K562 (cell line): Measurements from ENCODE around the gene SLC24A1. TPM values are rescaled to one million over a fixed set of nuclear protein-coding genes. Genes with fewer than 3 reads are reported as not detected.
A peak's percentile ranks its signal among the peaks of the same experiment; 100 is the strongest.

ENCODE experiments used
- ARID2 ChIP-seq: fragments of 450-650 bp; IDR thresholded peaks from 2 replicates; pipeline ENCODE4 v1.6.1; 2017; ENCODE audit warnings: antibody characterized with exemption, mild to moderate bottlenecking
- CBX5 ChIP-seq: IDR thresholded peaks from 2 replicates; pipeline ENCODE4 v1.6.1; 2014; ENCODE audit warnings: low read depth, borderline replicate concordance
- MED1 ChIP-seq: sonication (generic); formaldehyde crosslinking; IDR thresholded peaks from 2 replicates; pipeline ENCODE4 v1.8.1; 2023; ENCODE audit warnings: missing genetic modification reagents, borderline replicate concordance
- MYNN ChIP-seq, 2 experiments: sonication (generic); formaldehyde crosslinking in 1 of 2; IDR thresholded peaks; 2 replicates each; pipeline versions ENCODE4 v1.5.0 to v1.6.1; 2016 to 2020; ENCODE audit warnings: antibody characterized with exemption in 1 of 2, missing genetic modification reagents in 1 of 2
- PHF8 ChIP-seq: fragments of 200-600 bp; sonication (generic); IDR thresholded peaks from 2 replicates; pipeline ENCODE4 v1.6.1; 2012; ENCODE audit warnings: mixed run types, mild to moderate bottlenecking, inconsistent platforms, low read length, moderate library complexity, borderline replicate concordance
- POLR2AphosphoS5 ChIP-seq: IDR thresholded peaks from 2 replicates; pipeline ENCODE4 v1.6.1; 2011; ENCODE audit warnings: mild to moderate bottlenecking, low read depth, low read length, moderate library complexity; ENCODE audit not compliant: control insufficient read depth, insufficient read depth
- ZKSCAN1 ChIP-seq: fragments of 150-350 bp; IDR thresholded peaks from 2 replicates; pipeline ENCODE4 v1.6.1; 2016; ENCODE audit warnings: low read depth, low read length
- ZNF124 ChIP-seq: sonication (generic); formaldehyde crosslinking; IDR thresholded peaks from 2 replicates; pipeline ENCODE4 v1.8.1; 2022; ENCODE audit warnings: missing genetic modification reagents
- ZNF785 ChIP-seq: fragments of 250-450 bp; sonication (Bioruptor Pico); IDR thresholded peaks from 2 replicates; pipeline ENCODE4 v1.4.0; 2020; ENCODE audit warnings: mild to moderate bottlenecking
- polyA plus RNA-seq, 8 experiments: library from polyadenylated mRNA; depleted of rRNA in 4 of 8; stranded (reverse) in 5 of 8; unstranded in 3 of 8; fragments of >200 nt; fragmentation: Nextera tagmentation in 2 of 8; fragmentation: Illumina TruSeq in 1 of 8; extraction: Ambion mirVana in 2 of 8; extraction: Trizol in 1 of 8; gene quantifications; 2 replicates each; pipeline versions ENCODE4 v1.2.1 to v1.2.3, GENCODE V29; 2011 to 2014; ENCODE audit warnings: inconsistent platforms in 1 of 8, missing spikeins in 1 of 8
- total RNA-seq, 7 experiments: library from RNA; depleted of rRNA in 6 of 7; stranded (reverse); fragments of >200 nt in 6 of 7; fragmentation: Illumina TruSeq in 2 of 7; extraction: Trizol in 2 of 7; gene quantifications; 2 replicates each; pipeline versions ENCODE4 v1.2.1 to v1.2.3, GENCODE V29; 2011 to 2021; ENCODE audit warnings: low replicate concordance in 1 of 7
- TF ChIP-seq, protein P1 (sequence below): fragments of 250-450 bp; sonication (Bioruptor Pico); IDR thresholded peaks from 2 replicates; pipeline ENCODE4 v1.5.0; 2021; ENCODE audit warnings: mild to moderate bottlenecking, borderline replicate concordance
- TF ChIP-seq, protein P2 (sequence below), 2 experiments: fragments of 450-650 bp in 1 of 2; sonication (generic) in 1 of 2; formaldehyde crosslinking; conservative IDR thresholded peaks; 2 replicates each; pipeline versions ENCODE4 v1.4.0 to v1.8.1; 2020 to 2022; ENCODE audit warnings: mild to moderate bottlenecking in 1 of 2, missing genetic modification reagents in 1 of 2
- TF ChIP-seq, protein P3 (sequence below): sonication (generic); formaldehyde crosslinking; IDR thresholded peaks from 2 replicates; pipeline ENCODE4 v1.8.0; 2023; ENCODE audit warnings: mild to moderate bottlenecking, missing genetic modification reagents
- TF ChIP-seq, protein P4 (sequence below): fragments of 450-650 bp; IDR thresholded peaks from 2 replicates; pipeline ENCODE4 v1.6.1; 2017; ENCODE audit warnings: mild to moderate bottlenecking, moderate library complexity
- TF ChIP-seq, protein P5 (sequence below): sonication (generic); formaldehyde crosslinking; IDR thresholded peaks from 2 replicates; pipeline ENCODE4 v1.8.1; 2023; ENCODE audit warnings: mild to moderate bottlenecking, missing genetic modification reagents
- TF ChIP-seq, protein P6 (sequence below): sonication (generic); formaldehyde crosslinking; IDR thresholded peaks from 2 replicates; pipeline ENCODE4 v1.4.0; 2020; ENCODE audit warnings: mild to moderate bottlenecking, missing genetic modification reagents

The SLC24A1 gene
- total and polyA plus RNA-seq, 9 of the 15 experiments (the other 6 are each of a cell fraction or from before 2014, with no cell fraction given) = 3.1 to 8.2 (median 5.5) TPM

DNA sequence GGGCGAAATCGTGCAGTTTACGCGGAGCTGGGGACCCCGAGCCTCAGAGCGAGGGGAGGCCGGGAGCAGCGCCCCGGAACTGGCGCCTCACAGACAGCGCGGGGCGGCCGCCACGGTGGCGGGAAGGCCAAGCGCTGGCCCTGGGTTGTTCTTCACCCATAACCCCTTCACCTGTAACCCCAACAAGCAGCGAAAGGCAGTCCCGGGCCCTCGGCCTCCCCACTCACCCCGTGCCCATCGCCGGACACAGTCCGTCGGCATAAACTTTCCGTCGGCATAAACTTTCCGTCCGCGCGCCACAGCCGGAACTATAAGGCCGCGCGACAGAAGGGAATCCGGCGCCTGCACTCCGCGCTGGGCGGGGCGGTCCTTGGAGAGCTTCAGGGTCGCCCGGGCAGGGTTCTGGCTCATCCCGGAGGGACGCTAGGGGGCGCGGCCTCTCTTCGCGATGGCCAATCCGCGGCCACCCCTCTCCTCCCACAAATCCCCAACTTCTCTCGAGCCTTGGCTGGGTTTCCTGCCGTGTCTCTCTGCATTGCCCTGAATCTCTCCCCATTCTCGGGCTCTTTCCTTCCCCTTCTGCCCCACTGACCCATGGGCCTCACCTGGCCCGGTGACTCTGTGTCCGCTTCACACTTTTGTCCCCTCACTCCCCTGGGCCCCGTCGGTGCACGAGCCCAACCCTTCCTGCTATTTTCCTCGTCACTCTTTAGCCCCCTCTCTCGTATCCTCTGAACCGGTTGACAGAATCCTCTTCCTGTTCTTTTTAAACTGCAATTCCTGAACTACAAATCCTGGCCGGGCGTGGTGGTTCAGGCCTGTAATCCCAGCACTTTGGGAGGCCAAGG, 10.6 kb upstream of the SLC24A1 start, which contains the start of gene INTS14 (continued):
- TF ChIP-seq, protein P1, sequence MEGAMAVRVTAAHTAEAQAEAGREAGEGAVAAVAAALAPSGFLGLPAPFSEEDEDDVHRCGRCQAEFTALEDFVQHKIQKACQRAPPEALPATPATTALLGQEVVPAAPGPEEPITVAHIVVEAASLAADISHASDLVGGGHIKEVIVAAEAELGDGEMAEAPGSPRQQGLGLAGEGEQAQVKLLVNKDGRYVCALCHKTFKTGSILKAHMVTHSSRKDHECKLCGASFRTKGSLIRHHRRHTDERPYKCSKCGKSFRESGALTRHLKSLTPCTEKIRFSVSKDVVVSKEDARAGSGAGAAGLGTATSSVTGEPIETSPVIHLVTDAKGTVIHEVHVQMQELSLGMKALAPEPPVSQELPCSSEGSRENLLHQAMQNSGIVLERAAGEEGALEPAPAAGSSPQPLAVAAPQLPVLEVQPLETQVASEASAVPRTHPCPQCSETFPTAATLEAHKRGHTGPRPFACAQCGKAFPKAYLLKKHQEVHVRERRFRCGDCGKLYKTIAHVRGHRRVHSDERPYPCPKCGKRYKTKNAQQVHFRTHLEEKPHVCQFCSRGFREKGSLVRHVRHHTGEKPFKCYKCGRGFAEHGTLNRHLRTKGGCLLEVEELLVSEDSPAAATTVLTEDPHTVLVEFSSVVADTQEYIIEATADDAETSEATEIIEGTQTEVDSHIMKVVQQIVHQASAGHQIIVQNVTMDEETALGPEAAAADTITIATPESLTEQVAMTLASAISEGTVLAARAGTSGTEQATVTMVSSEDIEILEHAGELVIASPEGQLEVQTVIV (CRISPR knock-in tag) = no peak
- peak; percentile 84; the same call in 1 of the 2 replicates for TF ChIP-seq MYNN (IDR thresholded peaks at IDR 0.05)
- TF ChIP-seq MYNN (CRISPR knock-in tag; IDR thresholded peaks at IDR 0.05) = no peak
- no peak for TF ChIP-seq ARID2
- TF ChIP-seq ZNF124 (CRISPR knock-in tag) = no peak
- TF ChIP-seq, protein P2, sequence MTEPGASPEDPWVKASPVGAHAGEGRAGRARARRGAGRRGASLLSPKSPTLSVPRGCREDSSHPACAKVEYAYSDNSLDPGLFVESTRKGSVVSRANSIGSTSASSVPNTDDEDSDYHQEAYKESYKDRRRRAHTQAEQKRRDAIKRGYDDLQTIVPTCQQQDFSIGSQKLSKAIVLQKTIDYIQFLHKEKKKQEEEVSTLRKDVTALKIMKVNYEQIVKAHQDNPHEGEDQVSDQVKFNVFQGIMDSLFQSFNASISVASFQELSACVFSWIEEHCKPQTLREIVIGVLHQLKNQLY (CRISPR knock-in tag; conservative IDR thresholded peaks at IDR 0.05) = no peak
- TF ChIP-seq, protein P3, sequence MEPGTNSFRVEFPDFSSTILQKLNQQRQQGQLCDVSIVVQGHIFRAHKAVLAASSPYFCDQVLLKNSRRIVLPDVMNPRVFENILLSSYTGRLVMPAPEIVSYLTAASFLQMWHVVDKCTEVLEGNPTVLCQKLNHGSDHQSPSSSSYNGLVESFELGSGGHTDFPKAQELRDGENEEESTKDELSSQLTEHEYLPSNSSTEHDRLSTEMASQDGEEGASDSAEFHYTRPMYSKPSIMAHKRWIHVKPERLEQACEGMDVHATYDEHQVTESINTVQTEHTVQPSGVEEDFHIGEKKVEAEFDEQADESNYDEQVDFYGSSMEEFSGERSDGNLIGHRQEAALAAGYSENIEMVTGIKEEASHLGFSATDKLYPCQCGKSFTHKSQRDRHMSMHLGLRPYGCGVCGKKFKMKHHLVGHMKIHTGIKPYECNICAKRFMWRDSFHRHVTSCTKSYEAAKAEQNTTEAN (CRISPR knock-in tag) = no peak
- TF ChIP-seq CBX5 = no peak; the same call in 1 of the 2 replicates
- TF ChIP-seq ZNF785 (CRISPR knock-in tag) = no peak
- TF ChIP-seq, protein P4, sequence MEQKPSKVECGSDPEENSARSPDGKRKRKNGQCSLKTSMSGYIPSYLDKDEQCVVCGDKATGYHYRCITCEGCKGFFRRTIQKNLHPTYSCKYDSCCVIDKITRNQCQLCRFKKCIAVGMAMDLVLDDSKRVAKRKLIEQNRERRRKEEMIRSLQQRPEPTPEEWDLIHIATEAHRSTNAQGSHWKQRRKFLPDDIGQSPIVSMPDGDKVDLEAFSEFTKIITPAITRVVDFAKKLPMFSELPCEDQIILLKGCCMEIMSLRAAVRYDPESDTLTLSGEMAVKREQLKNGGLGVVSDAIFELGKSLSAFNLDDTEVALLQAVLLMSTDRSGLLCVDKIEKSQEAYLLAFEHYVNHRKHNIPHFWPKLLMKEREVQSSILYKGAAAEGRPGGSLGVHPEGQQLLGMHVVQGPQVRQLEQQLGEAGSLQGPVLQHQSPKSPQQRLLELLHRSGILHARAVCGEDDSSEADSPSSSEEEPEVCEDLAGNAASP = no peak
- TF ChIP-seq, protein P5, sequence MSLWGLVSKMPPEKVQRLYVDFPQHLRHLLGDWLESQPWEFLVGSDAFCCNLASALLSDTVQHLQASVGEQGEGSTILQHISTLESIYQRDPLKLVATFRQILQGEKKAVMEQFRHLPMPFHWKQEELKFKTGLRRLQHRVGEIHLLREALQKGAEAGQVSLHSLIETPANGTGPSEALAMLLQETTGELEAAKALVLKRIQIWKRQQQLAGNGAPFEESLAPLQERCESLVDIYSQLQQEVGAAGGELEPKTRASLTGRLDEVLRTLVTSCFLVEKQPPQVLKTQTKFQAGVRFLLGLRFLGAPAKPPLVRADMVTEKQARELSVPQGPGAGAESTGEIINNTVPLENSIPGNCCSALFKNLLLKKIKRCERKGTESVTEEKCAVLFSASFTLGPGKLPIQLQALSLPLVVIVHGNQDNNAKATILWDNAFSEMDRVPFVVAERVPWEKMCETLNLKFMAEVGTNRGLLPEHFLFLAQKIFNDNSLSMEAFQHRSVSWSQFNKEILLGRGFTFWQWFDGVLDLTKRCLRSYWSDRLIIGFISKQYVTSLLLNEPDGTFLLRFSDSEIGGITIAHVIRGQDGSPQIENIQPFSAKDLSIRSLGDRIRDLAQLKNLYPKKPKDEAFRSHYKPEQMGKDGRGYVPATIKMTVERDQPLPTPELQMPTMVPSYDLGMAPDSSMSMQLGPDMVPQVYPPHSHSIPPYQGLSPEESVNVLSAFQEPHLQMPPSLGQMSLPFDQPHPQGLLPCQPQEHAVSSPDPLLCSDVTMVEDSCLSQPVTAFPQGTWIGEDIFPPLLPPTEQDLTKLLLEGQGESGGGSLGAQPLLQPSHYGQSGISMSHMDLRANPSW (CRISPR knock-in tag) = peak; percentile 79; the same call in 1 of the 2 replicates
- TF ChIP-seq POLR2AphosphoS5 = peak; percentile 93
- peak; percentile 96 for TF ChIP-seq PHF8
- TF ChIP-seq MED1 (CRISPR knock-in tag) = no peak
- TF ChIP-seq, protein P6, sequence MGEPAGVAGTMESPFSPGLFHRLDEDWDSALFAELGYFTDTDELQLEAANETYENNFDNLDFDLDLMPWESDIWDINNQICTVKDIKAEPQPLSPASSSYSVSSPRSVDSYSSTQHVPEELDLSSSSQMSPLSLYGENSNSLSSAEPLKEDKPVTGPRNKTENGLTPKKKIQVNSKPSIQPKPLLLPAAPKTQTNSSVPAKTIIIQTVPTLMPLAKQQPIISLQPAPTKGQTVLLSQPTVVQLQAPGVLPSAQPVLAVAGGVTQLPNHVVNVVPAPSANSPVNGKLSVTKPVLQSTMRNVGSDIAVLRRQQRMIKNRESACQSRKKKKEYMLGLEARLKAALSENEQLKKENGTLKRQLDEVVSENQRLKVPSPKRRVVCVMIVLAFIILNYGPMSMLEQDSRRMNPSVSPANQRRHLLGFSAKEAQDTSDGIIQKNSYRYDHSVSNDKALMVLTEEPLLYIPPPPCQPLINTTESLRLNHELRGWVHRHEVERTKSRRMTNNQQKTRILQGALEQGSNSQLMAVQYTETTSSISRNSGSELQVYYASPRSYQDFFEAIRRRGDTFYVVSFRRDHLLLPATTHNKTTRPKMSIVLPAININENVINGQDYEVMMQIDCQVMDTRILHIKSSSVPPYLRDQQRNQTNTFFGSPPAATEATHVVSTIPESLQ (CRISPR knock-in tag) = no peak; the same call in 1 of the 2 replicates
- TF ChIP-seq ZKSCAN1 = peak; percentile 60; the same call in 1 of the 2 replicates
